Retinal pigment epithelial cell (primary cell): ENCODE measurements around the gene GSC.

Experiments used
- DNase-seq: peaks from one replicate; pipeline ENCODE4 v3.0.0-alpha.2; 2010; ENCODE audit warnings: low read depth
- H3K4me3 ChIP-seq: 2 replicates; pipeline ENCODE4 v1.5.1; 2011; ENCODE audit warnings: mild to moderate bottlenecking, low read length, control low read depth, moderate library complexity
- CTCF ChIP-seq: conservative IDR thresholded peaks from 2 replicates; pipeline ENCODE4 v1.5.1; 2011; ENCODE audit warnings: low read depth, low read length, control low read depth, inconsistent platforms

Gene GSC

GRCh38 chr14:94775871-94776210 lies 5.9 kb upstream of the GSC start:
- no peak for TF ChIP-seq CTCF
- no peak for DNase-seq
- H3K4me3 ChIP-seq = no peak overlapping the region

- DNase-seq = no peak
- no peak overlapping the region for H3K4me3 ChIP-seq
- no peak for TF ChIP-seq CTCF
Measured at GRCh38 chr14:94775091-94775870, 5.4 kb upstream of the GSC start.

GRCh38 chr14:94774344-94775090 lies 4.6 kb upstream of the GSC start:
- no peak overlapping the region for H3K4me3 ChIP-seq
- no peak for DNase-seq
- no peak for TF ChIP-seq CTCF

- DNase-seq = no peak
- no peak overlapping the region for H3K4me3 ChIP-seq
- TF ChIP-seq CTCF = no peak
Measured at GRCh38 chr14:94773655-94774343, 3.9 kb upstream of the GSC start.

- no peak overlapping the region for H3K4me3 ChIP-seq
Measured at GRCh38 chr14:94773061-94773648, 3.2 kb upstream of the GSC start.

GRCh38 chr14:94772548-94772947 lies 2.6 kb upstream of the GSC start:
- no peak for DNase-seq
- no peak overlapping the region for H3K4me3 ChIP-seq
- no peak for TF ChIP-seq CTCF

More at GRCh38 chr14:94773061-94773648, 3.2 kb upstream of the GSC start:
- DNase-seq = no peak
- TF ChIP-seq CTCF = no peak
